GM18873 (cell line): ENCODE results near the gene ETFDH.
"Not testable (repeated sequence)": the region's sequence is repeated elsewhere in the genome, so short reads cannot be mapped to it uniquely, and the experiment has no call there.

Experiments used
- ATAC-seq: cut with Tn5 transposase; IDR thresholded peaks from one replicate; pipeline ENCODE4 v1.9.1; 2021; ENCODE audit warnings: mild to moderate bottlenecking, moderate library complexity, moderate number of reproducible peaks; ENCODE audit not compliant: unreplicated experiment, low FRiP score

ETFDH gene

GRCh38 chr4:158750379-158750778 is 78.3 kb downstream of the ETFDH start:
- no peak for ATAC-seq

GRCh38 chr4:158754385-158755180 is 82.5 kb downstream of the ETFDH start:
- ATAC-seq: no peak

GRCh38 chr4:158755819-158756218 is 83.7 kb downstream of the ETFDH start:
- not testable (repeated sequence) for ATAC-seq

- no peak for ATAC-seq
Measured at GRCh38 chr4:158756588-158756987, 84.5 kb downstream of the ETFDH start.

- ATAC-seq: no peak
Measured at GRCh38 chr4:158758142-158758541, 86.0 kb downstream of the ETFDH start.

- ATAC-seq: no peak
Measured at GRCh38 chr4:158758703-158759102, 86.6 kb downstream of the ETFDH start.
